IPS-18c (cell line): ENCODE measurements around the gene GALM.
"Not testable (repeated sequence)": the region's sequence is repeated elsewhere in the genome, so short reads cannot be mapped to it uniquely, and the experiment has no call there.

Source experiments
- H3K4me3 ChIP-seq: 2 replicates; pipeline ENCODE4 v1.7.0; 2013; ENCODE audit warnings: low read depth, mild to moderate bottlenecking, low read length, moderate library complexity; ENCODE audit not compliant: insufficient read depth
- H3K9me3 ChIP-seq: one replicate; pipeline ENCODE4 v1.6.1; 2013; ENCODE audit warnings: mild to moderate bottlenecking, low read length, moderate library complexity; ENCODE audit not compliant: control insufficient read depth, insufficient read depth

Gene GALM

DNA sequence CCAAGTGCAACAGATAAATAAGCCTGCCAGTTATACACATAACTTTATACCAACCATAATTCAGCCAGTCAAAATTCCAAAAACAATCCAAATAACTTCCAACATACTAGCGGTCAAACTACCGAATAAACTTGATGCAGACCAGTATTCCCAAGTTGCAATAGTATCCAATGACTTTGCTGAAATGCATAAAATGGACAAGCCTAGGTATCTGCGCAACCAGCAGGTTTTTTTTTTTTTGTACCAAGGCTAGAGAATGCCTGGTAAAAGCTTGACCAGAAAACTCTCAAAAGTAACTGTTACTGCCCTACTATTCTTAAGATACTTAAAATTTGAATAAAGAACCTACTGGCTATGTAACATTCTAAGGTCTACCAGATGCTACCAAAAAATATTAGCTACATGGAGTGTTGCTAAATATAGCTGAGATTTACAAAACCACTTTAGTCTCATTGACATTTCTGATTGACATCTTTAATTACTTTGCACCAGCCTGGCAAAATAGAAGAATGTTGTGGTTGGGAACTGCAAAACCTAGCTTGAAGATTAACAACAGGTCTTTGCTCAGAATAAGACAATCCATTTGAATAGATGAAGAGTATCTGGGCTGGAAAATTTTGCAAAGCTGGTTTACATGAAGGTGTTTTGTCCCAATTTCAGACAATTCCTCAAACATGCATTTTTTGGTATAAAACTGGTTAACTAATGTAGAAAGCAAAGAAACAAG is 77.9 kb downstream of the GALM start:
- no peaks in the 10 kb centered on the region for H3K9me3 ChIP-seq
- no peak overlapping the region for H3K4me3 ChIP-seq

DNA sequence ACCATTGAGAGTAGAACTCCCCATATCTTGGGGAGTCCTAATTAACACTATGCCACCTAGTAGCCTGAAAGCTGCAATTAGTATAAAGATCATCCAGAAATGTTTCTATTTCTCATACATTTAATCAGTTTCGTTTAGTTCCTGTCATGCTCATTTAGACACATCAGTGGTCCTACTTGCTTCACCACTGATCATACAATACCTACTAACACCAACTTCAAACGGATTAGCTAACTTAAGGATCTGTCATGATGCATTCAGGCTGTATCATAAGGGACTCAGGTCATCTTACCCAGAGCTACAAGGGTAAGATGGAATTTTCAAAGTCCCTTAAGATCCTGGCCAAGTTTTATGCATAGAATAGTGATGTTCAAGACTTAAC is 78.5 kb downstream of the GALM start:
- Histone ChIP-seq H3K9me3 (no peaks in the 10 kb centered on the region), H3K4me3 (no peak overlapping the region)

DNA sequence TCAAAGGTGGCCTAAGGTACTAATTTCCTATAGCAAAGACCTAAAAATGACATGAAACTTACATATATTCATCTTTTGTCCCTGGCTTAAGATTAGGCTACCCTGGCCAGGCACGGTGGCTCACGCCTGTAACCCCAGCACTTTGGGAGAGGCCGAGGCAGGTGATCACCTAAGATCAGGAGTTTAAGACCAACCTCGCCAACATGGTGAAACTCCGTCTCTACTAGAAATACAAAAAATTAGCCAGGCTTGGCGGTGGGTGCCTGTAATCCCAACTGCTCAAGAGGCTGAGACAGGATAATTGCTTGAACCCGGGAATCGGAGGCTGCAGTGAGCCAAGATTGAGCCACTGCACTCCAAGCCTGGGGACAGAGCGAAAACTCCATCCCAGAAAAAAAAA is 79.4 kb downstream of the GALM start:
- Histone ChIP-seq H3K9me3 (no peaks in the 10 kb centered on the region), H3K4me3 (no peak overlapping the region)

DNA sequence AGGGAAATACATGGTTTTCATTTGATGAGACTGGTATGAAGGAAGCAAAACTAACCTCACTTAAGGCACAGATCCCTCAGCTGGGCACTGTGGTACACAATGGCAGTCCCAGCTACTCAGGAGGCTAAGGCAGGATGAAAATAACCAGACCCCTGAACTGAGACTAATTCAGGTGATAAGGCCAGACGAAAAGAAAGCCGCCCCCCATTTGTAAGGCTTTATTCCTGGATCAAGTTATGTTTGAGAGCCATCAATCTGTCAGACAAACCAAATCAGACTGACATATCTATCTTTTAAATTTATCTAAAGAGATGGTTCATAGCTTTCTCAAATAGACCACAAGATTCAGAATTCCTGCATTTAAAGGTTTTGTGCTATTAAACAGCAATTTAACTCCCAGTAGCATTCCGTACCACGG is 81.1 kb downstream of the GALM start:
- no peak overlapping the region for H3K4me3 ChIP-seq
- no peaks in the 10 kb centered on the region for H3K9me3 ChIP-seq

DNA sequence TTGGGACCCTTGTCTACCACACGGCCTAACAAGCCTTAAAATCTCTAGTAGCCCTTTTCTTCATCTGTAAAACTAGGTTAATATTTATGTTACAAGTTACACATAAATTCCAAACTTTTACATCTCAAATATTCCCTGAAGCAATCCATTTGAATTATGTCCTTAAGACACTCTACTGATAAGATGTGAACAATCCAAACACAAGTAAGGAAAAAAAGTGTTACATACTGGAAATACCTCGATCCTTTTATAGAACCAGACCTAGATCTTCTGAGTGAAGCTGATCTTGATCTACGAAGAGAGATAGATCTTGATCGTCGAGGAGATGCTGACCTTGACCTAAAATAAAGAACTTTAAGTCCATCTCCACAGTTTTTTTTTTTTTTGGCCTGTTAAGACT is 81.9 kb downstream of the GALM start:
- no peaks in the 10 kb centered on the region for H3K9me3 ChIP-seq
- no peak overlapping the region for H3K4me3 ChIP-seq

DNA sequence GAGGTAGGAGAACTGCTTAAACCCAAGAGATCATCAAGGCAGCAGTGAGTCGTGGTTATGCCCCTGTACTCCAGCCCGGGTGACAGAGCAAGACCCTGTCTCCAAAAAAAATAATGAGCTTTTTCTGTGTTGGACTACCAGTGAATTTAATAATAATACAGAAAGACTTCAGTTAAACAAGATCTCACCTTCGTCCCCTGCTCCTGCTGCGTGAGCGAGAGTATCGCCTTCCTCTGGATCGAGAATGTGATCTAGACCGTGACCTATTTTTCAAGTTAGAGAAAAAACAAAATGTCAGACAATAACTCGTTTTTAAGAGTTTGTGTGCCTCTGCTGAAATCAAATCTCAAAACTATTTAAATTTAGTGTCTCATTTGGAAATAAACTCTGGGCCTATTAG is 82.5 kb downstream of the GALM start:
- H3K4me3 ChIP-seq, result no peak overlapping the region
- H3K9me3 ChIP-seq, result no peaks in the 10 kb centered on the region

DNA sequence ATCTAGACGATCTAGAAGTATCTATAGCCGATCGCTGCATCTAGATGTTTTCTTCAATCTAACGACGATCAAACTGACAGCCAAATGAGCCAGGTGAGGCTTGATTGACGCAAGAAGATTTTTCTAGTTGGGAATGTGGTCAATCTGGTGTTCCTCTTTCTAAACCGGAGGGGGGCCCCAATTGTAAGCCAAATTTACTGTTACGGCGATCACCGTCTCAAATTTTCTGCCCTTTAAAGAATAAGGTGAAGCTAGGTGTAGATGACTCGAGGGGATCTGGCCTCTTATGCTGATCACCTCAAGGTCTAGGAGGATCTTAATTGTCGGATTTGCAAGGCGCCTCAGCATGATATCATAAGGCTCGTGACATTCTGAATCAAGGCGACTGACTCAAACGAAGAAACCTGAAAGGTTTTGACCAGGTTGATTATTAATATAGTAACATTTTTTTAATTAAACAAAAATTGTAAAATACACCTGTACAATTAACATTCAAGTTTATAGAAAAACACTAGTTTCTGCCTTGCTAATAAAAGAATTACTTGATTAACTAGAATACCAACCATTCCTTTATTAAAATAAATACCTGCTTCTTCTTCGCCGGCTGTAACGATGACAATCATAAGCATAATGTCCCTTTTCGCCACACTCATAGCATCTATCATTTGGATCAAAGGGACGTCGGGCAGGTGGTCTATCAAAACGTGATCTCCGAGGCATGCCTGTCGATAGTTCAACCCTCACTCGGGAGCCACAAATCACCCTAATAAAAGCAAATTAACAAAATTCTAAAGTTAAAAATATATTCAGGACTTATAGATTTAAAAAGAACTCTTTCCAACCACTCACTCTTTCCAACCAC is 83.3 kb downstream of the GALM start:
- Histone ChIP-seq H3K4me3 (peak overlapping the region; percentile 98), H3K9me3 (no peaks in the 10 kb centered on the region)

DNA sequence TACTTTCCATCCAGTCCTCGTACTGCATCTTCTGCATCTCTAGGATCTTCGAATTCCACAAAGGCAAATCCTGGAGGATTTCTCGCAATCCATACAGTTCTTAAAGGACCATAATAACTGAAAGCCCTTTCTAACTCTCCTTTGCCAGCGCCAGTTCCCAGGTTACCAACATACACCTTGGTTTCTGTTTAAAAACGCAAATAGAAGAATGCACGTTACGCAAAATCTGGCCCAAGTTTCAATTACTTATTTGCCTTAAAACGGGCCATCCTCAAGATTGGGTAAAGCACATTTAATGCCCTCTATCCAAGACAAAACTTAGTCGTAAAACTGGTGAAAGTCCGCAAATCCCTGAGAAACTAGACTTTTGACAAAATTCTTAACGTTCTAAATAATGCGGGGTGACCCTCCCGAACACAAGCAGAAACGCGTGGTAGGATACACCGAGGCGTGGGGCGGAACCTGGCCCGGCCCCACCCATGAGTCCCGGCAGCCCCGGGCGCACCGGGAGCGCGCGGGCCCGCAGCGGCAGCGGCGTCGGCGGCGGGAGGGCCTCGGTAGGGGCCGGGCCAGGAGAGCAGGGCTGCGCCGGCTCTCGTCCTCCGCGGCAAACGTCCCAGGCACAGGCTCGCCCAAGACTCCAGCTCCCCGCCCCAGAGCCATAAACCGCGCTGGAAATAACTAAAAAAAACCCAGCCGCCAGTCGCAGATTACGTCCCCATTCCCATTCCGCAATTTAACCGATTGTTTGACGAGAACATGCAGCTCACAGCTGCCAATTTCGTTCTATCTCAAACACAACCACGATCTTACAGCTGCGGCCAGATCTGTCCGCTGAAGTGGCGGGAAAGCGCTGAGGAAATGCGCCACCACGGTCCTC is 84.3 kb downstream of the GALM start:
- Histone ChIP-seq H3K9me3 (no peaks in the 10 kb centered on the region), H3K4me3 (peak overlapping the region; percentile 98)

DNA sequence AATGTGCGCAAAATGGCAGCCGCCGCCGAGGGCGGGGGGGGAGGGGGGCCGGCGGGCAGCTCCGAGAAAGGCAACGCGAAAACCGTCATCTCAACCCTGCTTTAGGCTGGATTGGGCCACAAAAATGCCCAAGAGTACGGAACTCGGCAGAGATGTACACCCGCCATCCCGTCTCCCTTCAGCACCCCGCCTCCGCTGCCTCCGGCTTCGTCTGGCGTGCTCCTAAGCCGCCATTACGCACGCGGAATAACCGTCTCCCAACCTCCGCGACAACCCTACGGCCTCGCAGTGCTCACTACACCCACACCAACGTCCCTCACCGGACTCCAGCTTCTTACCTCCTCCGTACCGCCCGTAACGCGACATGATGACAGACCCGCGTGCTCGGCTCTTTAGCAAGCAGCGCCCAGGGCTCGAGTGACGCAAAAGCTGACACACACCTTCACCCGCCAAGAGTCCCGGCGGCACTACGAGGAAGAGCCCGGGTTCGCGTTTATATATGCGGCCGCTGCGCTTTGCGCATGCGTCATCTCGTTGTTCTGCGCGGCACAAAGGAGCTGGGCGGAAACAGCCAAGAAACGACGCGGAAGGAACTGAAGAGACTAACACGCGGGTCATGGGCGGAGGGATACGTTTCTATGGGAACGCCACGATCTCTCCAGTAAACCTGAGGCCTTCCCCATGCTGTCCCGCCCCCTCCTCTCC is 85.1 kb downstream of the GALM start, which contains the start of gene SRSF7:
TSS of gene SRSF7 (minus strand) at position 471 of the 705 bp plus-strand sequence. CDS start at position 366, 105 bp downstream.
- Histone ChIP-seq H3K4me3 (peak within 1 kb of the TSS; percentile 98), H3K9me3 (peaks cover 1% of the 10 kb centered on the region)

DNA sequence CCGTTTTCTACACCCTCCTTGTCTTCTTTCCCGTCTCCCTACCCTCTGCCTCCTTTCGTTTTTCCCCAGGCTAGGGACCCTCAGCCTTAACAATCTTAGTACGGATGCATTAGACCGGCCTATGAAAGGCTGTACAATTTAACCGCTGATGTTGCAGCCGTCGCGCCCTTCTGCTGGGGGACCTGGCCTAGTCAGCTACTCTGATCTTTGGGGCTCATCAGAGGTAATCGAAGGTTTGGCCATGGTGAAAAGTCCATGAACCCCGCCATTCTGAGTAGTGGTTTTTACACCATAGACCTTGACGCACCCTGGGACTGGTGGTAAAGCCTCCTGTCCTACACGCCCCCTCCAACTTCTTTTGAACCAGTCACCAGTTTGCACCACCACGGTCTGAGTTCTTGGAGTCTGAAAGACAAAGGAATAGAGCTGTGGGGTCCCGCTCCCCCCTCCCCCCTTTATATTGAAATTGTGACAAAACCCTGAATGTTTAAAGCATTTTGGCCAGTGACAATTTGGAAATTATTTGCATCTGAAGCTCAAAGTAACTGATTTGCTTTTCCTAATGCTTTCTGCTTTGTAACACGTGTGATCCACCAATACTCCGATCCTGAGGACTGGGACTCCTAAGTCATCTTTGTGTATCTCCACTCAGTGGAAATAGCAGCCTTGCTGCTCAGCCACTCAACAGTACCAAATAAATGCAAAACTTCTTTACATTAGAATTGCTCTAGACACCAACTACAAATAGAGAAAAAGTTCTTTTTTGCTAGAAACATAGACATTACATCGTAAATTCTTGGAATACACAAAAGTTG is 85.9 kb downstream of the GALM start:
- Histone ChIP-seq H3K4me3 (peak overlapping the region; percentile 48), H3K9me3 (peaks cover 2% of the 10 kb centered on the region)

DNA sequence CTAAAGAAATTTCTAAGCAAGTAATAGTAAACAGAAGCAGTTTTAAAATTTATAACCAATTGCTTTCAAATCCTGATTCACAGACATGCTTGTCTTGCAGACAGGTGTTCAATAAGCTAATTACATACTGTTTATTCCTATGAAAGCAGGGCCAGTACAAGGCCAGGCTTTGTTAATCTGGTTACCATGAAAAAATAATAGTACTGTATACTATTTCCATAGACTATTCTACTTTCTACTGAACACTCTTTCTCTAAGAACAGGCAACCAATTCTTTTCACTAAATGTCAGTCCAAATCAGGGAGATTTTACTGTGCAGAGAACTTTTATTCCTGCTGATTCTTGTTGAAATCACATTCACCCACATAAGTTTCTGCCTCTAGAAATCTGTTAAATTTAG is 88.1 kb downstream of the GALM start:
- H3K9me3 ChIP-seq, result peaks cover 2% of the 10 kb centered on the region
- H3K4me3 ChIP-seq, result no peak overlapping the region

DNA sequence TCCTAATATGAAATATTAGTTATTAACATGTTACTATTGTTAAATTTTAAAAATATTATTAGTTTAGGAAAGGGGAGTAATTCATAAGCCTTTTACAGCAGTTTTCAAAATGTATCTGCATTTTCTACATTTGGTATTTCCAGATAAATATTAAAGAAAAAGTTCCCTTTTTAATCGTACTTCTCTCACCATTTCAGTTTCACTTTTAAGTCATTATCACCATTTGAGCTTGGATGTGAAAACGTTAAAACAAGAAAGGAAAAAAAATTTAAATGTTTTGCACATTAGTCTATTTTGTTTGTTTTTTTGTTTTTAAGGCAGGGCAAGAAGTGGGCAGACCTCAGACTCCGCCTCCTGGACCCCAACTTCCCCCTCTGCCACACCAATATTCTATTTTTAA is 88.6 kb downstream of the GALM start:
- Histone ChIP-seq H3K9me3 (peaks cover 2% of the 10 kb centered on the region), H3K4me3 (no peak overlapping the region)

DNA sequence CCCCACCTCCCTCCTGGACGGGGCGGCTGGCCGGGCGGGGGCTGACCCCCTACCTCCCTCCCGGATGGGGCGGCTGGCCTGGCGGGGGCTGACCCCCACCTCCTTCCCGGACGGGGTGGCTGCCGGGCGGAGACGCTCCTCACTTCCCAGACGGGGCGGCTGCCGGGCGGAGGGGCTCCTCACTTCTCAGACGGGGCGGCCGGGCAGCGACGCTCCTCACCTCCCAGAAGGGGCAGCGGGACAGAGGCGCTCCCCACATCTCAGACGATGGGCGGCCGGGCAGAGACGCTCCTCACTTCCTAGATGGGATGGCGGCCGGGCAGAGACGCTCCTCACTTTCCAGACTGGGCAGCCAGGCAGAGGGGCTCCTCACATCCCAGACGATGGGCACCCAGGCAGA is 90.0 kb downstream of the GALM start:
- not testable (repeated sequence) for H3K4me3 ChIP-seq, H3K9me3 ChIP-seq

DNA sequence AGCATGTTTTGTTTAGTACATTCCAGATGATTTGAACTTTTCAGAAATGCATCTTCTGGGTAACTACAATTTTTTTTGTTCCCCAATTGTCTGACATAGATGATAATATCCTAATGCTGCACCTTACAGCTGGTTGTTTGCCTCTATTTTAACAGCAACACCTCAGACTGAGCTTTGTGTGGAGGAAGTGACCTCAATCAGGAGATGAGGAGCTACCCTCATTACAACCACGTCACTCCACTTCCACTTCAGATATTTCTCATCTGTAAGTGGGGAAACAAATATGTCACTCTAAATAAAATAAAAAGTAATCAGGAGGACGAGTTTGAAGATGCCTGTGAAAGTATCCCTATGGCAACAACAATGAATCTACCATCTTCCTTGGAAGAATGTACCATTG is 97.3 kb downstream of the GALM start:
- Histone ChIP-seq H3K4me3 (no peak overlapping the region), H3K9me3 (no peaks in the 10 kb centered on the region)

DNA sequence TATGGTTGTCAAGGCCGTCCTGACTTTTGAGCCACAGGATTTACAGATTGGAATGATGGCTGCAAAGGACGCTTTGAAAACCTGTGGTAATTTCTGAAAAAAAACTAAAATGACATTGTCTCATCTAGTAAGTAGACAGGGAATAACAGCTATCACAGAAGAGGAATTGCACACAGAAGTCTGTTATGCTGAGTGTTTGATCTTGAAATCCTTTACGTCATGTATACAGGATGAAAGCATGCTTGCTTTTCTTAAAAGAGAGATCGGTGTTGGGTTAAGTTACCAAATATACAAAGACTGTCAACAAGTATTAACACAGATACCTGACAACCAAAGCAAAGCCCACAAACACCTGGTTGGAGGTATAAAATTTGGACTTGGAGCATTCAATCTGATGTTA is 97.8 kb downstream of the GALM start:
- no peak overlapping the region for H3K4me3 ChIP-seq
- no peaks in the 10 kb centered on the region for H3K9me3 ChIP-seq

DNA sequence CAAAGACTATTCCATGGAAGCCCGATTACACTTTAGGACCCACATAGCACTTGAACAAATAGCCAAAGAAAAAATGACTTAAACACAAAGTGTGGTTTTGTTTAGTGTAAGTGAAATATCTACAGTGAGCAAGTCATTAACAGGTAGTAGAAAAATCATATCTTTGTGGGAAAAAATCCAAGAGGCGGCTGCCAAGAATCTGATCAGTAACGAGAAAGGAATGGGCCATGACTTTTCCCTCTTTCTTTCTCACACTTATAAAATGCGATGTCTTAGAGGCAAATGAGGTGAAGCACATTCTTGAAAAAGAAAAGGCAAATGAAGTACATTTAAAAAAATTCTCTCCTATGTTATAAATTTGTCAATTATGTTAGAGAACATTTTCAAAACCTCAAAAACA is 99.2 kb downstream of the GALM start:
- H3K9me3 ChIP-seq, result no peaks in the 10 kb centered on the region
- no peak overlapping the region for H3K4me3 ChIP-seq
